ENCODE data around the gene KDM4D.

The KDM4D gene

GRCh38 chr11:94956963-94957362, 16.5 kb upstream of the KDM4D start:
- no peak overlapping the region for H3K4me2 ChIP-seq (ENCODE audit: low read length)
- H3K9ac ChIP-seq, result no peak overlapping the region
- no peaks in the 10 kb centered on the region for H3K9me3 ChIP-seq (ENCODE audit: control insufficient read depth, low read length)
- no peak for TF ChIP-seq CTCF (IDR thresholded peaks at IDR 0.05)
- no peaks in the 10 kb centered on the region for H3K36me3 ChIP-seq (ENCODE audit: control insufficient read depth, insufficient read depth, low read length)
- no peaks in the 10 kb centered on the region for H3K27me3 ChIP-seq (ENCODE audit: control insufficient read depth, insufficient read depth, low read length)
- H3K79me2 ChIP-seq, result no peaks in the 10 kb centered on the region
- H3K4me1 ChIP-seq, result no peaks in the 10 kb centered on the region
- no peak overlapping the region for H2AFZ ChIP-seq
- H3K27ac ChIP-seq, result no peak overlapping the region
- H3K4me3 ChIP-seq (ENCODE audit: low read depth, low read length), result no peak overlapping the region

GRCh38 chr11:94958121-94958696, 15.3 kb upstream of the KDM4D start:
- Histone ChIP-seq H3K27me3 (ENCODE audit: control insufficient read depth, insufficient read depth, low read length) (no peaks in the 10 kb centered on the region), H3K27ac (no peak overlapping the region), H3K4me2 (ENCODE audit: low read length) (no peak overlapping the region), H3K9ac (no peak overlapping the region), H3K9me3 (ENCODE audit: control insufficient read depth, low read length) (no peaks in the 10 kb centered on the region), H3K36me3 (ENCODE audit: control insufficient read depth, insufficient read depth, low read length) (no peaks in the 10 kb centered on the region), H3K4me1 (no peaks in the 10 kb centered on the region), H2AFZ (no peak overlapping the region), H3K79me2 (no peaks in the 10 kb centered on the region), H3K4me3 (ENCODE audit: low read depth, low read length) (no peak overlapping the region)
- no peak for TF ChIP-seq CTCF (IDR thresholded peaks at IDR 0.05)

- no peak overlapping the region for H3K27ac ChIP-seq
- H3K79me2 ChIP-seq, result no peaks in the 10 kb centered on the region
- no peaks in the 10 kb centered on the region for H3K36me3 ChIP-seq (ENCODE audit: control insufficient read depth, insufficient read depth, low read length)
- H2AFZ ChIP-seq, result no peak overlapping the region
- no peaks in the 10 kb centered on the region for H3K27me3 ChIP-seq (ENCODE audit: control insufficient read depth, insufficient read depth, low read length)
- no peak overlapping the region for H3K9ac ChIP-seq
- H3K4me3 ChIP-seq (ENCODE audit: low read depth, low read length), result no peak overlapping the region
- no peak overlapping the region for H3K4me2 ChIP-seq (ENCODE audit: low read length)
- H3K4me1 ChIP-seq, result no peaks in the 10 kb centered on the region
- H3K9me3 ChIP-seq (ENCODE audit: control insufficient read depth, low read length), result no peaks in the 10 kb centered on the region
- no peak for TF ChIP-seq CTCF (IDR thresholded peaks at IDR 0.05)
Observed at GRCh38 chr11:94959179-94959578, 14.3 kb upstream of the KDM4D start.

GRCh38 chr11:94960488-94960887, 13.0 kb upstream of the KDM4D start:
- H3K4me2 ChIP-seq (ENCODE audit: low read length), result no peak overlapping the region
- no peak for TF ChIP-seq CTCF (IDR thresholded peaks at IDR 0.05)
- H3K27ac ChIP-seq, result no peak overlapping the region
- H3K79me2 ChIP-seq, result no peaks in the 10 kb centered on the region
- H3K4me3 ChIP-seq (ENCODE audit: low read depth, low read length), result no peak overlapping the region
- no peak overlapping the region for H3K9ac ChIP-seq
- no peaks in the 10 kb centered on the region for H3K27me3 ChIP-seq (ENCODE audit: control insufficient read depth, insufficient read depth, low read length)
- no peaks in the 10 kb centered on the region for H3K4me1 ChIP-seq
- H2AFZ ChIP-seq, result no peak overlapping the region
- H3K36me3 ChIP-seq (ENCODE audit: control insufficient read depth, insufficient read depth, low read length), result no peaks in the 10 kb centered on the region
- no peaks in the 10 kb centered on the region for H3K9me3 ChIP-seq (ENCODE audit: control insufficient read depth, low read length)

- Histone ChIP-seq H3K9me3 (ENCODE audit: control insufficient read depth, low read length) (no peaks in the 10 kb centered on the region), H3K4me2 (ENCODE audit: low read length) (no peak overlapping the region), H3K4me3 (ENCODE audit: low read depth, low read length) (no peak overlapping the region), H3K27me3 (ENCODE audit: control insufficient read depth, insufficient read depth, low read length) (no peaks in the 10 kb centered on the region), H3K79me2 (no peaks in the 10 kb centered on the region), H3K4me1 (no peaks in the 10 kb centered on the region), H3K27ac (no peak overlapping the region), H3K9ac (no peak overlapping the region), H2AFZ (no peak overlapping the region), H3K36me3 (ENCODE audit: control insufficient read depth, insufficient read depth, low read length) (no peaks in the 10 kb centered on the region)
- TF ChIP-seq CTCF (IDR thresholded peaks at IDR 0.05), result no peak
Observed at GRCh38 chr11:94961255-94961654, 12.3 kb upstream of the KDM4D start.
